MM.1S (cell line): Measurements from ENCODE around the gene SEC24C.

Experiments
- DNase-seq: peaks from one replicate; pipeline ENCODE4 v3.0.0-alpha.2; 2015
- H2AFZ ChIP-seq: fragments of 300-600 bp; sonication (generic); 2 replicates; pipeline ENCODE4 v1.6.0; 2016; ENCODE audit warnings: antibody characterized with exemption, low read length
- H3F3A ChIP-seq: fragments of 300-600 bp; sonication (generic); 2 replicates; pipeline ENCODE4 v1.6.1; 2016; ENCODE audit warnings: mild to moderate bottlenecking, antibody characterized with exemption, low read length, moderate library complexity, mixed read lengths; ENCODE audit not compliant: insufficient read depth
- H3K27ac ChIP-seq: fragments of 300-600 bp; sonication (generic); 2 replicates; pipeline ENCODE4 v1.5.1; 2016; ENCODE audit warnings: mild to moderate bottlenecking, low read length
- H3K27me3 ChIP-seq: fragments of 300-600 bp; sonication (generic); replicated peaks from 2 replicates; pipeline ENCODE4 v1.6.0; 2016; ENCODE audit warnings: low read length; ENCODE audit not compliant: insufficient read depth
- H3K36me3 ChIP-seq: fragments of 300-600 bp; sonication (generic); replicated peaks from 2 replicates; pipeline ENCODE4 v1.6.1; 2016; ENCODE audit warnings: mild to moderate bottlenecking, low read length, mixed read lengths; ENCODE audit not compliant: insufficient read depth
- H3K4me1 ChIP-seq: fragments of 300-600 bp; sonication (generic); 2 replicates; pipeline ENCODE4 v1.6.1; 2016; ENCODE audit warnings: low read length, mixed read lengths
- H3K4me2 ChIP-seq: fragments of 300-600 bp; sonication (generic); 2 replicates; pipeline ENCODE4 v1.6.0; 2016; ENCODE audit warnings: low read depth, low read length
- H3K4me3 ChIP-seq: fragments of 300-600 bp; sonication (generic); 2 replicates; pipeline ENCODE4 v1.5.1; 2016; ENCODE audit warnings: low read length, mixed read lengths
- H3K79me2 ChIP-seq: fragments of 300-600 bp; sonication (generic); 2 replicates; pipeline ENCODE4 v1.6.1; 2016; ENCODE audit warnings: mixed run types, low read length, mixed read lengths
- H3K9ac ChIP-seq: fragments of 300-600 bp; sonication (generic); 2 replicates; pipeline ENCODE4 v1.6.1; 2016; ENCODE audit warnings: low read length, mixed read lengths
- H3K9me2 ChIP-seq: fragments of 300-600 bp; sonication (generic); replicated peaks from 2 replicates; pipeline ENCODE4 v1.6.1; 2016; ENCODE audit warnings: mild to moderate bottlenecking, low read length, mixed read lengths; ENCODE audit not compliant: insufficient read depth
- H3K9me3 ChIP-seq: fragments of 300-600 bp; sonication (generic); replicated peaks from 2 replicates; pipeline ENCODE4 v1.6.1; 2016; ENCODE audit warnings: mild to moderate bottlenecking, low read length, mixed read lengths; ENCODE audit not compliant: insufficient read depth
- H4K20me1 ChIP-seq: fragments of 300-600 bp; sonication (generic); 2 replicates; pipeline ENCODE4 v1.6.1; 2016; ENCODE audit warnings: mild to moderate bottlenecking, low read length, moderate library complexity, mixed read lengths; ENCODE audit not compliant: insufficient read depth
- CTCF ChIP-seq: fragments of 300-600 bp; sonication (generic); IDR thresholded peaks from 2 replicates; pipeline ENCODE4 v1.5.1; 2016; ENCODE audit warnings: antibody characterized with exemption, low read length, mixed read lengths
- EZH2 ChIP-seq: fragments of 300-600 bp; sonication (generic); optimal IDR thresholded peaks from 2 replicates; pipeline ENCODE3; 2017; ENCODE audit warnings: low read depth, mild to moderate bottlenecking, antibody characterized with exemption, low read length, mixed read lengths
- EZH2phosphoT487 ChIP-seq: fragments of 300-600 bp; sonication (generic); IDR thresholded peaks from 2 replicates; pipeline ENCODE4 v1.6.1; 2018; ENCODE audit warnings: antibody characterized with exemption, low read length

Gene SEC24C

GRCh38 chr10:73730153-73730906 lies 13.8 kb upstream of the SEC24C start:
- peak; percentile 91 for DNase-seq

DNA sequence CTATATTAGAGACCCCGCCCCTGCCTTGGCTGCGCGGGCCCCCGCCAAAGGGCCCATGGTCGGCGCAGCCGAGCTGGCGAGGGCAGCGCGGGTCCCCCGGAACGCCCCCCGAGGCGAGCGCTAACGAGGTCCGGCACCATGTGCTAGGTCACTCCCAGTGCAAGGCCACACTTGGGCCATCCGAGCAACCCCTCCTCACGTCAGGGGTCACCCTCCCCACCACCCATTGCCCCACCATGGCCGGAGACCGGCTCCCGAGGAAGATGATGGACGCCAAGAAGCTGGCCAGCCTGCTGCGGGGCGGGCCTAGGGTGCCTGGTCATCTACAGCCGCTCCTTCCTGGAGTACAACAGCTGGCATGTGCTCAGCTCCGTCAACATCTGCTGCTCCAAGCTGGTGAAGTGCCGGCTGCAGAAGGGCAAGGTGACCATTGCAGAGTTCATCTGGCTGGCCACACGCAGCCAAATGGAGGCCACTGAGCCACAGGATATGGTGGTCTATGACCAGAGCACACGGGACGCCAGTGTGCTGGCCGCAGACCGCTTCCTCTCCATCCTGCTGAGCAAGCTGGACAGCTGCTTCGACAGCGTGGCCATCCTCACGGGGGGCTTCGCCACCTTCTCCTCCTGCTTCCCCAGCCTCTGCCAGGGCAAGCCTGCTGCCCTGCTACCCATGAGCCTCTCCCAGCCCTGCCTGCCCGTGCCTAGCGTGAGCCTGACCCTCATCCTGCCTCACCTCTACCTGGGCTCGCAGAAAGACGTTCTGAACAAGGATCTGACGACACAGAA lies 12.4 kb upstream of the SEC24C start:
- TF ChIP-seq EZH2phosphoT487 (no peak), CTCF (no peak), EZH2 (no peak)
- Histone ChIP-seq H3K4me1 (no peaks in the 10 kb centered on the region; the same call in 1 of the 2 replicates), H3K4me2 (peak overlapping the region; percentile 86; the same call in 1 of the 2 replicates), H3K9me3 (no peaks in the 10 kb centered on the region), H3K9ac (no peak overlapping the region), H3F3A (peaks cover 7% of the 10 kb centered on the region; the same call in 1 of the 2 replicates), H2AFZ (no peak overlapping the region), H3K36me3 (no peaks in the 10 kb centered on the region), H3K79me2 (peaks cover 51% of the 10 kb centered on the region), H3K27me3 (no peaks in the 10 kb centered on the region), H3K4me3 (peak overlapping the region; percentile 88; the same call in 1 of the 2 replicates), H3K9me2 (no peaks in the 10 kb centered on the region), H3K27ac (no peak overlapping the region), H4K20me1 (no peaks in the 10 kb centered on the region)
- DNase-seq = no peak

More at GRCh38 chr10:73730153-73730906, 13.8 kb upstream of the SEC24C start:
- peak overlapping the region; percentile 88 for H3K4me3 ChIP-seq
- H3K79me2 ChIP-seq = peaks cover 51% of the 10 kb centered on the region
- peak overlapping the region; percentile 78 for H3K27ac ChIP-seq
- no peaks in the 10 kb centered on the region for H3K36me3 ChIP-seq
- peak overlapping the region; percentile 90 for H3K9ac ChIP-seq
- no peaks in the 10 kb centered on the region for H3K9me2 ChIP-seq
- H3F3A ChIP-seq = peaks cover 7% of the 10 kb centered on the region; the same call in 1 of the 2 replicates
- no peaks in the 10 kb centered on the region for H4K20me1 ChIP-seq
- no peaks in the 10 kb centered on the region for H3K27me3 ChIP-seq
- no peaks in the 10 kb centered on the region for H3K9me3 ChIP-seq
- no peaks in the 10 kb centered on the region; the same call in 1 of the 2 replicates for H3K4me1 ChIP-seq
- H2AFZ ChIP-seq = peak overlapping the region; percentile 72
- no peak for TF ChIP-seq EZH2phosphoT487
- no peak for TF ChIP-seq EZH2
- no peak for TF ChIP-seq CTCF
- H3K4me2 ChIP-seq = peak overlapping the region; percentile 86

DNA sequence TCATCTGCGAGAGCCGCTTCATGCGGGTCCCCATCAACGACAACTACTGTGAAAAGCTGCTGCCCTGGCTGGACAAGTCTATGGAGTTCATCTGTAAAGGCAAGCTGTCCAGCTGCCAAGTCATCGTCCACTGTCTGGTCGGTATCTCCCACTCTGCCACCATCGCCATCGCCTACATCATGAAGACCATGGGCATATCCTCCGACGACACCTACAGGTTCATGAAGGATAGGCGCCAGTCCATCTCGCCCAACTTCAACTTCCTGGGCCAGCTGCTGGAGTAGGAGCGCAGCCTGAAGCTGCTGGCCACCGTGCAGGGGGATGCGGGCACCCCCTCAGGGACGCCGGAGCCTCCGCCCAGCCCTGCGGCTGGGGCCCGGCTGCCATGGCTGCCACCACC lies 11.7 kb upstream of the SEC24C start:
- Histone ChIP-seq H3F3A (peaks cover 7% of the 10 kb centered on the region; the same call in 1 of the 2 replicates), H3K4me3 (no peak overlapping the region), H3K9me2 (no peaks in the 10 kb centered on the region), H2AFZ (no peak overlapping the region), H3K4me1 (no peaks in the 10 kb centered on the region; the same call in 1 of the 2 replicates), H3K4me2 (no peak overlapping the region), H3K27me3 (no peaks in the 10 kb centered on the region), H4K20me1 (no peaks in the 10 kb centered on the region), H3K27ac (no peak overlapping the region), H3K36me3 (no peaks in the 10 kb centered on the region), H3K79me2 (peaks cover 51% of the 10 kb centered on the region), H3K9ac (no peak overlapping the region), H3K9me3 (no peaks in the 10 kb centered on the region)
- DNase-seq = no peak
- TF ChIP-seq EZH2 = no peak
- TF ChIP-seq EZH2phosphoT487 = no peak
- no peak for TF ChIP-seq CTCF
